ENCODE data around the gene MRPL2.

MRPL2 gene

GRCh38 chr6:43093436-43094289 is 34.4 kb upstream of the MRPL2 start:
- Histone ChIP-seq H3K4me3 (ENCODE audit: insufficient read depth, low read depth, low read length, poor library complexity, severe bottlenecking) (no peak overlapping the region), H3K36me3 (ENCODE audit: control insufficient read depth, insufficient read depth, low read length) (no peaks in the 10 kb centered on the region)
- DNase-seq: no peak

DNA sequence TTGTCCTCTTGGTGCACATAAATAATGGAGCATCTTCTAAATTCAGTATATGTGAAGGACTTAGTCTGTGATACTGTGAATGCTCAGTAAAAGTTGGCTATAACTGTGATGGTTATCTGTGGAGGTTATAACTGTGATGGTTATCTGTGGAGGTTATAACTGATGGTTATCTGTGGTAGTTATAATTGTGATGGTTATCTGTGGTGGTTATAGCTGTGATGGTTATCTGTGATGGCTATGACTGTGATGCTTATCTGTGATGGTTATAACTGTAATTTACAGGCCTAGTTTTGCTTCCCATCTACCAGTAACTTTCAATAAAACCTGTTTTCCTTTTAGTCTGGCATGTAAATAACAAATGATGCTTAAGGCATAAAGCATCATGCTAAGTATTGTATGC is 33.4 kb upstream of the MRPL2 start:
- no peak overlapping the region for H3K27ac ChIP-seq (ENCODE audit: insufficient read depth, low read length, poor library complexity, severe bottlenecking)
- no peak for DNase-seq
- no peaks in the 10 kb centered on the region for H3K4me1 ChIP-seq (ENCODE audit: control insufficient read depth, insufficient read depth, low read length, poor library complexity, severe bottlenecking)
- no peaks in the 10 kb centered on the region for H3K9me3 ChIP-seq (ENCODE audit: control insufficient read depth, low read length)
- no peak overlapping the region for H3K4me3 ChIP-seq (ENCODE audit: insufficient read depth, low read depth, low read length, poor library complexity, severe bottlenecking)
- H3K36me3 ChIP-seq (ENCODE audit: control insufficient read depth, insufficient read depth, low read length): no peaks in the 10 kb centered on the region
- H3K27me3 ChIP-seq (replicated peaks; ENCODE audit: control insufficient read depth, insufficient read depth, low read length, poor library complexity, severe bottlenecking): no peaks in the 10 kb centered on the region

More at GRCh38 chr6:43093436-43094289, 34.4 kb upstream of the MRPL2 start:
- no peaks in the 10 kb centered on the region for H3K4me1 ChIP-seq (ENCODE audit: control insufficient read depth, insufficient read depth, low read length, poor library complexity, severe bottlenecking)
- no peaks in the 10 kb centered on the region for H3K9me3 ChIP-seq (ENCODE audit: control insufficient read depth, low read length)
- H3K27ac ChIP-seq (ENCODE audit: insufficient read depth, low read length, poor library complexity, severe bottlenecking): no peak overlapping the region
- no peaks in the 10 kb centered on the region for H3K27me3 ChIP-seq (replicated peaks; ENCODE audit: control insufficient read depth, insufficient read depth, low read length, poor library complexity, severe bottlenecking)

GRCh38 chr6:43091436-43091991 is 32.3 kb upstream of the MRPL2 start:
- no peaks in the 10 kb centered on the region for H3K4me1 ChIP-seq (ENCODE audit: control insufficient read depth, insufficient read depth, low read length, poor library complexity, severe bottlenecking)
- no peaks in the 10 kb centered on the region for H3K9me3 ChIP-seq (ENCODE audit: control insufficient read depth, low read length)
- H3K36me3 ChIP-seq (ENCODE audit: control insufficient read depth, insufficient read depth, low read length): no peaks in the 10 kb centered on the region
- no peaks in the 10 kb centered on the region for H3K27me3 ChIP-seq (replicated peaks; ENCODE audit: control insufficient read depth, insufficient read depth, low read length, poor library complexity, severe bottlenecking)
- no peak overlapping the region for H3K27ac ChIP-seq (ENCODE audit: insufficient read depth, low read length, poor library complexity, severe bottlenecking)
- no peak overlapping the region for H3K4me3 ChIP-seq (ENCODE audit: insufficient read depth, low read depth, low read length, poor library complexity, severe bottlenecking)
- no peak for DNase-seq

DNA sequence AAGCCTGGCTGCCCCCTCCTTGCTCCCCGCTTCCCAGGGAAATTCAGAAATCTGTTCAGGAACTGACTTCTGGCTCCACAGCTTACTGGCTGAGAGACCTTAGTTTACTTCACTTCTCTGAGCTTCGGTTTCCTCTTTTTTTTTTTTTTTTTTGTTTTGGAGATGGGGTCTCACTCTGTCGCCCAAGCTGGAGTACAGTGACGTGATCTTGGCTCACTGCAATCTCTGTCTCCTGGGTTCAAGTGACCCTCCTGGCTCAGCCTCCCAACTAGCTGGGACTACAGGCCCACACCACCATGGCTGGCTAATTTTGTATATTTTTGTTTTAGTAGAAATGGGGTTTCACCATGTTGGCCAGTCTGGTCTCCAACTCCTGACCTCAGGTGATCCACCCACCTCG is 31.8 kb upstream of the MRPL2 start:
- H3K27me3 ChIP-seq (replicated peaks; ENCODE audit: control insufficient read depth, insufficient read depth, low read length, poor library complexity, severe bottlenecking): no peaks in the 10 kb centered on the region
- H3K9me3 ChIP-seq (ENCODE audit: control insufficient read depth, low read length): no peaks in the 10 kb centered on the region
- H3K27ac ChIP-seq (ENCODE audit: insufficient read depth, low read length, poor library complexity, severe bottlenecking): no peak overlapping the region
- H3K4me1 ChIP-seq (ENCODE audit: control insufficient read depth, insufficient read depth, low read length, poor library complexity, severe bottlenecking): no peaks in the 10 kb centered on the region
- no peaks in the 10 kb centered on the region for H3K36me3 ChIP-seq (ENCODE audit: control insufficient read depth, insufficient read depth, low read length)
- no peak for DNase-seq
- H3K4me3 ChIP-seq (ENCODE audit: insufficient read depth, low read depth, low read length, poor library complexity, severe bottlenecking): no peak overlapping the region

DNA sequence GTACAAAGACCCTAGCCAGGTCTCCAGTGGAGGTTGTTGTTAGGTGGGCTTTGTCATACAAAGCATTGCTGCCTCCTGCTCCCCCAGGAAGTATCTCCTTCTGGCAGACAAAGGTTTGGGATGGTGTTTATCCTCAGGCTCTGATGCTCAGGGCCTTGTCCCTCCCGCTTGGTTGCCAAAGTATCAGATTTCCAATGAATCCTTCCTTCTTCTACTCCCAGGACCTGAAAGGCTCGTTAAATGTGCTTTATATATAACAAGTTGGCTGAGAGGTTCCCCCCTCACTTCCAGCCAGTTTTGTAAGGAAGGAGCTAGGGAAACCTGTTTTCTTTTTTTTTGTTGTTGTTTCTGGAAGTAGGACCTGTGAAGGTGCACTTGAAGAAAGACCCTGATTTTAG is 31.3 kb upstream of the MRPL2 start:
- Histone ChIP-seq H3K4me3 (ENCODE audit: insufficient read depth, low read depth, low read length, poor library complexity, severe bottlenecking) (no peak overlapping the region), H3K27ac (ENCODE audit: insufficient read depth, low read length, poor library complexity, severe bottlenecking) (no peak overlapping the region), H3K27me3 (replicated peaks; ENCODE audit: control insufficient read depth, insufficient read depth, low read length, poor library complexity, severe bottlenecking) (no peaks in the 10 kb centered on the region), H3K4me1 (ENCODE audit: control insufficient read depth, insufficient read depth, low read length, poor library complexity, severe bottlenecking) (no peaks in the 10 kb centered on the region), H3K36me3 (ENCODE audit: control insufficient read depth, insufficient read depth, low read length) (no peaks in the 10 kb centered on the region), H3K9me3 (ENCODE audit: control insufficient read depth, low read length) (no peaks in the 10 kb centered on the region)
- DNase-seq: no peak

DNA sequence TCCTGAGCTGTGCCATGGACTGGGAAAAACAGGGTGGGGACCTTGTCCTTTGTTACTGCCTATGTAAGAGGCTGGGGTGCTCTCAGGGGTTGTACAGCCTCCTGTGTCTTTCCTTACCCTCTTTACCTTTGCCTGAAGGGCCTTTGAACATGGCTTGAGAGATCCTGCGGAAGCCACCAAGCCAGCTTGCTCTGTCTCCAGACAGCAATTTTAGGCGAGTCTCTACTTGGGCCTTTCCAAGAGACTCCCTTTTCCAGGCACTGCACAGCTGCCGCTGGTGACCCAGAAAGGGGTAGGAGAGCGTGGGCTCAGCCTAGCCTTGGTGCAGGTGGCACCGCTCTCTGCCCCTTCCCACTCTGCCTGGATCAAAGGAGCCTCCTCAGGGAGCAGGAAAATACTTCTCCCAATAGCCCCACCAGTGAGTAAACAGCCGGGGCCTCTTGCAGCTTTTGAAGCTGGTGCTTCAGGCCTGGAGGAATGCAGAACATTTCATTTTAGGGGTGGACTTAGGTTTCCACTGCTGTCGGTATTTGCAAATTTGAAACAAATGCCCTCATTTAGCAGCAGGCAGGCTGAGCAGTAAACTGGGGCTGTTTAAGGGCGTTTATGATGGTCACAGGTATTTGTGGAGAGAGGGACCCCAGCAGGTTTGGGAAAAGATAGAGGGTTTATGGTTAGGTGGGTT is 30.8 kb upstream of the MRPL2 start:
- Histone ChIP-seq H3K4me1 (ENCODE audit: control insufficient read depth, insufficient read depth, low read length, poor library complexity, severe bottlenecking) (no peaks in the 10 kb centered on the region), H3K4me3 (ENCODE audit: insufficient read depth, low read depth, low read length, poor library complexity, severe bottlenecking) (no peak overlapping the region), H3K27ac (ENCODE audit: insufficient read depth, low read length, poor library complexity, severe bottlenecking) (no peak overlapping the region), H3K36me3 (ENCODE audit: control insufficient read depth, insufficient read depth, low read length) (no peaks in the 10 kb centered on the region), H3K9me3 (ENCODE audit: control insufficient read depth, low read length) (no peaks in the 10 kb centered on the region), H3K27me3 (replicated peaks; ENCODE audit: control insufficient read depth, insufficient read depth, low read length, poor library complexity, severe bottlenecking) (no peaks in the 10 kb centered on the region)
- DNase-seq: no peak

DNA sequence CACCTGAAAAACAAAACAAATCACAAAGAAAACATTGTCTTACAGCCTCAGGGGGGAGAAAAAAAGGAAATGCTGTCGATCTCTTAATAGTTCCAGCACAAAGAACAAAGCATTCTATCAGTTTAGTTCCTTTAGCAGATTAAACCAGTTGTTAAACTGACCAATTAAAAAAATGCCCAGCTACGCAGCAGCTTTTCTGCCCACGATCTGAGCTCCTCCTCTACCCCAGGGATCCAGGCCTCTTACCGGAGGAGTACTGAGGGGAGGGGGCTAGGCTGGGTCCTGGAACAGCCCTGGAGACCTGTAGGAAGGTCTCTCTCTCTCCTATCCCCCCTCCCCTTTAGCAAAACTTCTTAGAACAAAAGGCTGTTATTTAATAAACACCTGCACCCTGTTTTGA is 30.2 kb upstream of the MRPL2 start:
- H3K27ac ChIP-seq (ENCODE audit: insufficient read depth, low read length, poor library complexity, severe bottlenecking): no peak overlapping the region
- H3K4me3 ChIP-seq (ENCODE audit: insufficient read depth, low read depth, low read length, poor library complexity, severe bottlenecking): no peak overlapping the region
- no peak for DNase-seq
- H3K4me1 ChIP-seq (ENCODE audit: control insufficient read depth, insufficient read depth, low read length, poor library complexity, severe bottlenecking): no peaks in the 10 kb centered on the region
- H3K27me3 ChIP-seq (replicated peaks; ENCODE audit: control insufficient read depth, insufficient read depth, low read length, poor library complexity, severe bottlenecking): no peaks in the 10 kb centered on the region
- no peaks in the 10 kb centered on the region for H3K9me3 ChIP-seq (ENCODE audit: control insufficient read depth, low read length)
- no peaks in the 10 kb centered on the region for H3K36me3 ChIP-seq (ENCODE audit: control insufficient read depth, insufficient read depth, low read length)

DNA sequence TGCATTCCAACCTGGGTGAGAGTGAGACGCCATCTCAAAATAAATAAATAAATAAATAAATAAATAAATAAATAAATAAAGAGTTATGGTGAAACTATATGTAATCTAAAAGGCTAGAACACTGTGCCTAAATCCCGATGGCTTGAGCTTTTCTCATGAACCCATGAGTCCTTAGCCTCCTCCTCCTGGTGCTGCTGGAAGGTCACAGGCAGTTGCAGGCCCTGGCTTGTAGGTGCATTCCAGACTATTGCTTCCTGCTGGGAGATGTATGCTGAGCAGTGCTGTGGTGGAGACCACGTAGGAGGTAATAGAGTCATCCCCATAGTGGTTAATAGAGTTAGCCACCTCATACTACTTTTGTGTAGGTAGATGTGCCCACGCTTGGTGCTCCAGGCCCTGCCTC is 29.4 kb upstream of the MRPL2 start:
- Histone ChIP-seq H3K27ac (ENCODE audit: insufficient read depth, low read length, poor library complexity, severe bottlenecking) (no peak overlapping the region), H3K9me3 (ENCODE audit: control insufficient read depth, low read length) (no peaks in the 10 kb centered on the region), H3K4me1 (ENCODE audit: control insufficient read depth, insufficient read depth, low read length, poor library complexity, severe bottlenecking) (no peaks in the 10 kb centered on the region), H3K36me3 (ENCODE audit: control insufficient read depth, insufficient read depth, low read length) (no peaks in the 10 kb centered on the region), H3K27me3 (replicated peaks; ENCODE audit: control insufficient read depth, insufficient read depth, low read length, poor library complexity, severe bottlenecking) (no peaks in the 10 kb centered on the region), H3K4me3 (ENCODE audit: insufficient read depth, low read depth, low read length, poor library complexity, severe bottlenecking) (no peak overlapping the region)
- no peak for DNase-seq

DNA sequence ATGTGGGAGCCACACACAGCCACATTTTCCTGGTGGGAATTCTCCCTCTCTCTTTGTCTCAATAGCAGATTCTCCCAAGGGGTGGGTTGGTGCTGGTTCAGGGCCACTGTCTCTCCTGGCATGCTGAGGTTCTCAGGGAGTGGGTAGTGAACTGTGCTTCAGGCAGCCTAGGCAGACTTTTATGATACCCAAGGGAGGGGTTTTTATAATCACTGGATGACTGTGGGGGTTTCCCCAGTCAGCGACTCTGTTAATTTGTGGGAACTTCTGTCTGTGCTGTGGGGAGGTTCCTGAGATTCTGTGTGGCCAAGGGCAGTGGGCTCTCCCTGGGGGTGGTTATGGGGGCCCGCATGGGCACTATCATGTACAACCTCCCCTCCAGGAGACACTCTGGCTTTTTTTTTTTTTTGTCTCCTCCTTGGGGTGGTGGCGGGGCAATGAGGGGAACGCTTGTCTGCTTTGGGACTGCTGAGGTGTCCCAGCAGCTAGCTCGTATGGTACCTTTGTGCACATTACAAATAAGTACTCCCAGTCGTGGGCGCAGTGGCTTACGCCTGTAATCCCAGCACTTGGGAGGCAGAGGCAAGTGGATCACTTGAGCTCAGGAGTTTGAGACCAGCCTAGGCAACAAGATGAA is 26.9 kb upstream of the MRPL2 start:
- no peaks in the 10 kb centered on the region for H3K27me3 ChIP-seq (replicated peaks; ENCODE audit: control insufficient read depth, insufficient read depth, low read length, poor library complexity, severe bottlenecking)

More for the DNA sequence above, 26.9 kb upstream of the MRPL2 start:
- Histone ChIP-seq H3K4me3 (ENCODE audit: insufficient read depth, low read depth, low read length, poor library complexity, severe bottlenecking) (no peak overlapping the region), H3K4me1 (ENCODE audit: control insufficient read depth, insufficient read depth, low read length, poor library complexity, severe bottlenecking) (no peaks in the 10 kb centered on the region), H3K9me3 (ENCODE audit: control insufficient read depth, low read length) (no peaks in the 10 kb centered on the region), H3K36me3 (ENCODE audit: control insufficient read depth, insufficient read depth, low read length) (no peaks in the 10 kb centered on the region), H3K27ac (ENCODE audit: insufficient read depth, low read length, poor library complexity, severe bottlenecking) (no peak overlapping the region)
- DNase-seq: no peak

Measured in effector memory CD4-positive, alpha-beta T cell (primary cell).